IPS DF 19.7 (cell line): ENCODE measurements around the gene CUL2.
"Not testable (repeated sequence)": the region's sequence is repeated elsewhere in the genome, so short reads cannot be mapped to it uniquely, and the experiment has no call there.

Experiments used
- DNase-seq: peaks from one replicate; pipeline ENCODE4 v3.0.0-alpha.2; 2013; ENCODE audit warnings: low read depth, low spot score

Gene CUL2

DNA sequence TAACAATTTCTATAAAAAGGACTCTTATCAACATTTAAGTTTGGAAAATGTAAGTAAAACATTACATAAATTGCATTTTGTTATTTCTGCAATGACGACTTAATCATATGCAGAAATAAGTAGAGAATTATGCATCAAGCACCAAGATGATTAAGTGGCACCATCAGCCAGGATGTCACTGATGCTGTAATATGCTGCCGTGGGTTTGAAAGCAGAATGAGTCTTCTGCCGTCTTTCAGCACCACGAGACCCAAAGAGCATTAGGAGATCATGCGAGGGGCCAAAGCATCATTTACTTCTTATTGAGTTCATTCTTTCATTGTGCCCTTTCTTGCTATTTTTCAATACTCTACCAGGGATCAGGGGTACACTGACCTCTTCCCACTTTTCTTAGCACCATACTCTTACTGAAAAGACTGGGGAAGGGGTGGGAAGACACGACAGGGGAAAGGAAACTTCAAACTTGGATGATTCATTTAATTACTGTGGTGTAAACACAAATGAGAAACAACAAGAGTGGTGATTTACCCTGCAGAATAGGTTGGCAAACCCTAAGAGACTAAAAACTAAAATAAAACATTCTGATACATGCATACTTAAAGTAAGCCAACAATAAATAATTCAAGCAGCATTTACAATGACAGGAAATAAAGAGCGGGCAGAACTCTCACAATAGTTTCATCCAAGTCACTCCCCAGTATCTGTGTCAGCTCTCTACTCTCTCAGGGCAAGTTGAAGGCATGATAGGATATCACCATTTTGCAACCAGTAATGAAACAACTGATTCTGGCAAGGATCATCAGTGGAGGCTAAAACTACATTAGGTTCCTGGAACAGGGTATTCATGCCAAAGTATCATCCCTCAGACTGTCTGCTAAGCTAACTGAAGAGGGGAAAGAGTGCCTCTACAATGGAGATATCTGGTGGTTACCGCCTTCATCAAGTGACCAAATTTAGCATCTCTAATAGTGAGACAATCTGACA, 70.8 kb downstream of the CUL2 start:
- no peak for DNase-seq

DNA sequence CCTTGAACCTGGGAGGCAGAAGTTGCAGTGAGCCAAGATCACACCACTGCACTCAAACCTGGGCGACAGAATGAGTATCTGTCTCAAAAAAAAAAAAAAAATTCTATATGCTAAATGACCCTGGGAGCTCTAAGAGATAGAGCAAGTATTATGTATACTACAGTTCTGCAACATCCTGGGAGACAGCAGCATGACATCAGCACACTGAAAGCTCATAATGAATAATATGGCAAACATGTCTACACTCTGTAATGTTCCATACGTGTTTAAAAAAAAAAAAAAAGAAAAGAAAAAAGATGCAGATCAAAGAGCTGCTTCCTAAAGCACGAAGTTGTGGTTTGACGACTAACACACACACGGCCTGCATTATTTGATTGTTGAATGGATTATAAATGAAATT, 72.5 kb downstream of the CUL2 start:
- DNase-seq: no peak

DNA sequence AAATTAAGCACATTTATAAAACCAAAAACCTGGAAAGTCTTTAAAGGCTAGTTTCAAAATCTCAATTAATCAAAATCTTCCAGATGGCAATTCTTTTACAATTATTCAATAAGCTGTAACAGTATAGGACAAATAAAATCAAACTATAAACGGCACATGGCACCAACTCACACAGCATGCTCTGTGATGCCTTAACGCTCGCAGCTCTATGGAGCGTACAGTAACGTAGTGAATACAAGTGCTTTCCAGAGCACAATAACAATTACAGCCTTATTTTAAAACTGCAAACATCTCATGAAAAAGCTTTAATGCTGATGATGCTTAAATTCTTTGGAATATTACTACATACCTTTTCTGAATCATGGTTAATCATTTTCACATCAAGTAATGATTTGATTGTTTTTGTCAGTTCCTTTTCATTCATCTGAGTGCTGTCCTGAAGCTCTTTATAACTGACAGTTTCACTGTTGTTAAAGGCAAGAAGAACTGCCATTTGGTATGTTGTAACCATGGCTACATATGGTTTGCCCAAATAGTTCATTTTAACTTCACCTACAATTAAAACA, 74.2 kb downstream of the CUL2 start:
- no peak for DNase-seq

DNA sequence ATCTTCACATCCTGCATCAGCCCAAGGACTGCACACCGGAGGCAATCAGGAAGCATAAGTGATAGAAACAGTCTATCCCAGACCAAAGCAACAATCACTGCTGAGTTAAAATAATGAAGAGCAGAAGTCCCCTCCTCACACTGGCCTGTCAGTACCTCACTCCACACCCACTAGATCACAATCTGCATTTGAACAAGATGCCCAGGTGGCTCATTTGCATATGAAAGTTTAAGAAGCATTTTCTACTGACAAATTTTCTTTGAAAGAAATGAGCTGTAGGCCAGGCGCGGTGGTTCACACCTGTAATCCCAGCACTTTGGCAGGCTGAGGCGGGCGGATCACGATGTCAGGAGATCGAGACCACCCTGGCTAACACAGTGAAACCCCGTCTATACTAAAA, 77.4 kb downstream of the CUL2 start:
- DNase-seq: peak; percentile 83

DNA sequence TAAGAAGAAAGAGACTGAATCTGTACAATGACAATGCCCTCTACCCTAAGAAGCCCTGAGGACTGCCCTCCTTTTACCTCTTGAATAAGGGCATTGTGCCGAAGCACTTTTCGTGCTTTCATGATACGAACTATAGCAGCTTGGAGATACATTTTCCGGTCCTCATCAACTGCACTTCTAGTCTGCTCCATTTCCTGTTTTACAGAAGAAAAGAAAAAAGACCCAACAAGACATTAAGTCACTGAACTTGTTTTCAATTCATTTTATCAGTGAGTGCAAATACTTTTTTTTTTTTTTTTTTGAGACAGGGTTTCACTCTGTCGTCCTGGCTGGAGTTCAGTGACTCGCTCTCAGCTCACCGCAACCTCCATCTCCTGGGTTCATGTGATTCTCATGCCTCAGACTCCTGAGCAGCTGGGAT, 78.4 kb downstream of the CUL2 start:
- no peak for DNase-seq

DNA sequence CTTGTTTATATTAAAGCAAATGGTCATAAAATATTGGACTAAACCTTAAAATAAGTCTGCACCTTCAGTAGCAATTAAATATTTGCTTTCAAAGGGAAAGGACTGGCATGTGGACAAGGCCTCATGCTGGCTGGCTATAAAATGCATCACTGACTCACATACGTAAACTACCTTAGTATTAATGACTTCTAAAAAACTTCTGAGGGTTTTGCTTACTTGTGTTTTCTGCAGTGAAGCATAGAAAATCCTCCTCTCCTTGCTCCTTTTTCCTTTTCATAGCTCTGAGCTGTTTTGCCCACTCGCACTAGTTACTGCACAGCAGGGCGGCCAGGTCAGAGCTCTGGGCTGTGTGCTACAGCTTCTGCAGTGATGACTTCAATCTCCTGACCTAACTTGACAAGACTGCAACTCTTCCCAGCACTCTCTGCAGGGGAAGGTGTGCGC, 82.3 kb downstream of the CUL2 start:
- DNase-seq: no peak

DNA sequence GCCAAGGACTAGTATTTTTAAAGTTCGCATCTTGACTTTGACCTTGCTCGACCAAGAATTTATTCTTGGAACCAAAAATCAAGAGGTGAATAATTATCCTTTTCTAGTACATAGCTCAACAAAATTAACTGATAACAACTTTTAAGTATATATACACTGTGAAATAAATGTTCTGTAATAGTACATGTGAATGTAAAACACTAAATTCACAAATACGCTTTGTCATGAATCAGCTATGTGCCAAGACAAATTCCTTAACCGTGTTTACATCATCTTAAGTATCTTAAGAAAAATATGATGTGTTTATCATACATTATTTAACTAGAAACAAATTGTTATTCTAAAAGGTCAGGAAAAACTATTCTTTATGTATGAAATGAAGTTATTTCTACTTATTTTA, 83.3 kb downstream of the CUL2 start:
- no peak for DNase-seq

DNA sequence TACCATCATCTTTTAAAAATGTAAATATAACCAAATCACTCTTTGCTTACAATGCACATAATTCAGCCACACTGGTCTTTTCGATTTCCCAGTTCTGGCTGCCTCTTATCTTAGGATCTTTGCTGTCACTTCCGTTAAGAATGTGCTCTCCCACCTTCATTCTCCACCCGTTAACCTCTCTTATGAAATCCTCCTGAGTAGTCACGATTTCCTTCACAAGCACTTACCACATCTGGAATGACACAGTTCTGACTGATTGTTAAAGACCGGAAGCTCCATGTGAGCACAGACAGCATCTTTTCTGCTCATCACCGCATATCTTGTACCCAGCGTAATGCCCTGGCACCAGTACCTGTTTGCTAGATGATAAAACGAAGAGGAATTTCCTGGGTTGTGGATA, 84.3 kb downstream of the CUL2 start:
- no peak for DNase-seq

DNA sequence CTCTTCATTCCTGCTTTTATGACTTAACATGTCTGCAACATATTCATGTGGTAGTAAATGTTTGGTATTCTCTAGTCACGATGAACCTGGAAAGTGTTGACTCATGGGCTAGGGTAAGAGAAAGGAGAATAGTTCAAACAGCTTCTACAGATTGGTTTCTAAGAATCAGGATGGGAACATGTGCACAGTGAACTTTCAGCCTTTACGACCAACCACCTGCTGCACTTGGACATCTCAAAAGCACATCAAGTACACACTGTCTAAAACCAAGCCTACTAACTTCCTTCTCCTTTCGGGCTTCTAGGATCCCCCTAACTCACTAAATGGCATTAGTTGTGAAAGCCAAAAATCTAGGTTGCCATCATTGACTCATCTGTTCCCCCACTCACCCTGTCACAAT, 85.5 kb downstream of the CUL2 start:
- DNase-seq: no peak

DNA sequence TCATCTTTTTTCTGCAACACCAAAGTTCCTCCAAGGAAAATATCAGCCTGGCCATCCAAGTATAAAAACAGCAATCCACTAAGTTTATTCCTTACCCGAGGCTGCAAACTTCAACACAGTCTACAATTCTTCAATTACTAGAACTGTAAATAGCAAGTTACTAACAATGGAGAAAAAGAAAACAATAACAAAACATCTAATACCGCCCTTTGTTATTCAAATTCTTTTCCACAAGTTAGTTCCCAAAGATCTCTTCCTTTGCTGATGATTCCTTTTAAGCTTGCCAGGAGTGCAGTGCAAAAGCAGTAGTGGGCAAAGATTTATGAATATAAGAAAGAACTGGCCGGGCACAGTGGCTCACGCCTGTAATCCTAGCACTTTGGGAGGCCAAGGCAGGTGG, 86.2 kb downstream of the CUL2 start:
- DNase-seq: no peak

DNA sequence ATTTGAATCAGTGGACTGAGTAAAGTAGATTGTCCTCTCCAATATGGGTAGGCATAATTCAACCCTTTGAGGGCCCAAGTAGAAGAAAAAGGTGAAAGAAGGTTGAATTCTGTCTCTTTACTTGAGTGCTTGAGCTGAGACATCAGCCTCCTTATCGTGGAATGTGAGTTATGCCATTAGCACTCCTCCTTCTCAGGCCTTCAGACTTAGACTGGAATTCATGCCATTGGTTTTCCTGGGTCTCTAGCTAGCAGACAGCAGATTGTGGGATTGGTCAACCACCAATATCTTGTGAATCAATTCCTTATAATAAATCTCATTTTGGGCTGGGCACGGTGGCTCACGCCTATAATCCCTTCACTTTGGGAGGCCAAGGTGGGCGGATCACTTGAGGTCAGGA, 89.2 kb downstream of the CUL2 start:
- no peak for DNase-seq

DNA sequence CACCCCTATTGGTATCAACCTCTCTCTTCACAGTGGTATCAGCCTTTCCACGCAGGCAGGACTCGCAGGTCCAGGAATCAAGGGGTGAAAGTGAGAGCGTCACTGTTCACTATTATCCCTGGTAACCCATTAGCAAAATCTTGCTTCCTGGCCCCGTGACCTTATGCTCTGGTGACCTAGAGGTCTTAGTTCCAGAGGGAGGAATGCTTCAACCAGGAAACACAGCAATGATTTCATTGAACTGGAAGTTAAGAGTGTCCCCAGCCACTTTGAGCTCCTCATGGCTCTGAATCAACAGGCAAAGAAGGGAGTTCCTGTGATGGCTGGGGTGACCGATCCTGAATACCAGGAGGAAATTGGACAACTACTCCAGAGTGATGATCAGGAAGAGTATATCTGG, 90.6 kb downstream of the CUL2 start:
- DNase-seq: no peak

DNA sequence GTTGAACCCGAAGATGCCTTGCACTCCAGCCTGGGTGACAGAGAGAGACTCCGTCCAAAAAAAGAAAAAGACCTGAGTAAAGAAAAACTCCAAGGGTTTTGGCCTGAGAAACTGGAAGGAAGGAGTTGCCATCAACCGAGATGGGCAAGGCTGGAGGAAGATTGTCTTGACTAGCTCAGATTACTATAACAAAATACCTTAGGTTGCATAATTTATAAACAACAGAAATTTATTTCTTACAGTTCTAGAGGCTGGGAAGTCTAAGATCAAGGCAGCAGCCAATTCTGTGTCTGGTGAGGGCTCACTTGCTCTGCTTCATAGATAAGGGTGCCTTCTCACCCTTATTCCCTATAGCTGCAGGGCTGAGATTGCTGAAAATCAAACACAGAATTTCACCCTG, 91.2 kb downstream of the CUL2 start:
- no peak for DNase-seq

DNA sequence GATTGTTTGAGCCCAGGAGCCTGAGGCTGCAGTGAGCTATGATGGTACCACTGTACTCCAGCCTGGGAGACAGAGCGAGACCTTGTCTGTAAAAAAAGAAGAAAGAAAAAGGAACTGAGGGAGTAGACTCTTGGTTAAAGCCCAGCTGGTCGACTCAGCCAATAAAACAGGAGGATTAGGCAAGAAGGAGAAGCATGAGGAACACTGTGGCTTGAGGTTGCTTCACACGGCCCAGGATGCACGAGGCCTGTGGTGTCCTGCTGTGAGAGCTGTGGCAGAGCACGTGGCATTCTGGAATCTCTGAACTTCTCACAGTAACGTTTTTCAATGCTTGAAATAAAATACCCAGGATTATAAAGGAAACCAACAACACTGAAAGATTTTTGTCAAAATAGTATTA, 93.3 kb downstream of the CUL2 start:
- no peak for DNase-seq

DNA sequence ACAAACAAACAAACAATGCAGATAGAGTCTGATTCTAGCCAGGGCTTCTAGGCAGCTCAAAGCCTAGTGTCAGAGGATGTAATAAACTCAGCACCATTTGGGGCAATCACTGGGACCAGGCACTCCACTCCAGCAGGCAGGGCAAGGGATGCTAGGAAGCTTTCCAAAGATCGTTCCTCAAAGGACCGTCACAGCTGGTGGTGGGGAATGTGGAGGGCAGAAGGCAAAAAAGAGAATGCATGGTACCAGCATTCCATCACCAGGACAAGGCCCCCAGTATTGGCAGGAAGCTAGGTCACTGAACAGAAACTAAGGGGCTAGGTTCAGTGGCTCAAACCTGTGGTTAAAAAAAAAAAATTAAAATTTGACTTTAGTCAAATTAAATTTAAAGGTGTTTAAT, 94.2 kb downstream of the CUL2 start:
- DNase-seq: peak; percentile 60

DNA sequence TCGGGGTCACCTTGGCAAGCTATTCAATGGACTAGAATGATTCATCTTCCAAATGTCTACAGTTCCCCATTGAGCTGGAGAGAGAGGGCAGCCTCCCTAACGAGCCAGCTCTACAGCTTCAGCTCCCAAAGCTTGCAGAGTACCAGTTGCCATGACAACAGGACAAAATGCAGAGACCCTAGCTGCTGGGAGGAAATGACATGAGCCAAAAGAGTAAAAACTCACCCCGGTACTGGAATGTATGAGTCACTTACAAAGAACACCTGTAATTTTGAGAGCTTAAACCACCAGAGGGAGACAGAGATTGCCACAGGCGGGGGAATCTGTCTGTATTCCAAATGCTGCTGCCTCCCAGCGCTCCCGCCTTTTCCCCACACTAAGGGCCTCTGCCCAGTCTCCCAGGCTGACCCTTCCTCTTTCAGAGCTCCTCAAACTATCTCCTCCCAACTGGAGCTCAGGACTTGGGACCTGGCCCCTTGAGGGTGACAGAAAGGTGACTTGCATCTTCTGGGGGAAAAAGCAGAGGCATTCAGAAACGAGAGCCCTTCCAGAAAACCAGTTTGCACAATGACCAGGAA, 95.5 kb downstream of the CUL2 start:
- DNase-seq: peak; percentile 98

DNA sequence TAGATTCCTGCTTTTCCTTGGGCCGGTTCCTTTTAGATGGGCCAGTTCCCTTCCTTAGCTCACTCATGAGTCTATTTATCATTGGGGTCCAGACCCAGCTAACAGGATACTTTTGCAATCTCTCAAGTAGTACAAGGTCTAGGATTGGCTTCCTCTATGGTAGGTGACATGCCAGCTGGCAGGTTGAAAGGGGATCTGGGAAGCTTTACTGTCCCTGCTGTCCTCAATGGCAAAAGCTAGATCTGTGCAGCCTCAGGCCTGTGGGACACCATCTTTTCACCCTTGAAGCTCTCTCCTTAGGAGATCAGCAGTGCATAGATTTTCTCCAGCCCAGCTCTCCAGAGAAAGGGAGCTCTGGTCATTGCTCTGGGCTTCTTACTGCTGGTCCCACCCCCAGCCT, 96.4 kb downstream of the CUL2 start:
- no peak for DNase-seq

DNA sequence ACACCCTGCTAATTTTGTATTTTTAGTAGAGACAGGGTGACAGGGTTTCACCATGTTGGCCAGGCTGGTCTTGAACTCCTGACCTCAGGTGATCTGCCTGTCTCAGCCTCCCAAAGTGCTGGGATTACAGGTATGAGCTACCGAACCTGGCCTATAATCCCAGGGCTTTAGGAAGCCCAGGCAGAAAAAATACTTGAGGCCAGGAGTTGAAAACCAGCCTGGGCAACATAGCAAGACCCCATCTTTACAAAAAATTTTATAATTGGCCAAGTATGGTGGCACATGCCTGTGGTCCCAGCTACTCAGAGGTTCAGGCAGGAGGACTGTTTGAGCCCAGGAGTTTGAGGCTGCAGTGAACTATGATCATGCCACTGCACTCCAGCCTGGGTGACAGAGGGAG, 99.0 kb downstream of the CUL2 start:
- DNase-seq: not testable (repeated sequence)

DNA sequence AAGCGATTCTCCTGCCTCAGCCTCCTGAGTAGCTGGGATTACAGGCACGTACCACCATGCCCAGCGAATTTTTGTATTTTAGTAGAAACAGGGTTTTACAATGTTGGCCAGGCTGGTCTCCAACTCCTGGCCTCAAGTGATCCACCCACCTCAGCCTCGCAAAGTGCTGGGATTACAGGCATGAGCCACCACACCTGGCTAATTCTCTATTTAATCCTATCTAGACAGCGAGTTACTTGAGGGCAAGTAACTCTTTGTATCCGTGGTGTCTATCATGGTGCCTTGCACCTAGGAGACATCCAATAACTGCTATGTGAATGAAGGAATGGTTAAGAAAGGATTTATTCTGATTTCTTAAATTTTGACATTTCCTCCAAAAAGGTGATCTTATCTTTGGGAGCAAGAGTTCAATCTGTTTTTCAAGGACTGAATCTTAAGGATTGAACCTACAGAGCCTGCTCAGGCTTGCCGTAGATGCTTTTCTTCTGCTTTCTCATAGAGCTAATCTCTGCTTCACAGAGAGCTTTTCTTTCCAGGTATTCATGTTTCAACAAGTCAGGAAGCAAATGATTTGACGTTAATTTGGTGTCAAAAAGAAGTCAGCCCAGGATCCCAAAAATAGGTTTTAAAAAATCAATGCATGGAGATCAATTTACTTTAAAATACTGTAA, 101.6 kb downstream of the CUL2 start:
- no peak for DNase-seq

DNA sequence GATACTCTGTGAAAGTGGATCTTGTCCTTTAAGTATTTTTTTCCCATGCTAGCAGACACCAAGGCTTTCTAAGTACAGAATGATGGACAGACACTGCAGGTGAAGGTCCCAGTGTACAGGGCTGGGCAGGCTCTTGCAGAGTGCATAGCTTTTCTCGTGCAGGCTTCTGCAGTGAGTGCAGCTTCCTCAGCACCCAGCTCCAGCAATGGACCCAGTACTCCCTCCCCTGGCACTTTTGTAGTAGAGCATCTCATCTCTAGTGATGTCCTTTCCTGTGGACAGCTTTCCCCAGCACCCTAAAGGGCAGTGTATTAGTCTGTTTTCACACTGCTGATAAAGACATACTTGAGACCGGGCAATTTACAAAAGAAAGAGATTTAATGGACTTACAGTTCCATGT, 104.3 kb downstream of the CUL2 start:
- no peak for DNase-seq

DNA sequence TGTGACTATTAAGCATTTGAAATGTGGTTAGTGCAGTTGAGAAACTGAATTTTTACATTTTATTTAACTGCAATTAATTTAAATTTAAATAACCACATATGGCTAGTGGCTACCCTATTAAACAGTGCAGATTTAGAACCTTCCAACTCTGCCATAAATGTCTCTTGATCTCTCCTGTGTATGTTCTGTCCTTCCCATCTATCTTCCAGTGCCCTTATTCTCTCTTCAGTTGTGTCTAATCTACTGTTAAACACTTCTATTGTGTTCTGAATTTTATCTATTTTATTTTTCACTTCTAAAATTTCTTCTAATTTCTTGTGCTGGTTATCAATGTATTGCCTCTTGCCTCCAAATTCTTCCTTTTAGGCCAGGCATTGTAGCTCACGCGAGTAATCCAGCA, 105.0 kb downstream of the CUL2 start:
- DNase-seq: no peak

DNA sequence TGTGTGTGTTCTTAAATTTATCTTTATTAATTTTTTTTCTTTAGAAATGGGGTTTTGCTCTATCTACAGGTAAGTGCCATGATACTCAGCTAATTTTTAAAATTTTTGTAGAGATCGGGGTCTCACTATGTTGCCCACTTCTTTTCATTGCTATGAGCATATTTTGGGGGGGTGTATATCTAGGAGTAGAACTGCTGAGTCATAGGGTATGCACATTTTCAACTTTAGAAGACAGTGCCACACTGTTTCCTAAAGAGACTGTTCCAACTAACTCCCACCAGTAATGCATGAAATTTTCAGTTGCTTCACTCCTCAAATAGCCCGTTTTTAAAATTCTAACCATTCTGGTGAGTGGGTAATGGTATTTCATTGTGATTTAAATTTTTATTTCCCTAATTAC, 108.3 kb downstream of the CUL2 start:
- no peak for DNase-seq
